H54 (cell line): Measurements from ENCODE around the gene ADRA1B.

Experiments used
- DNase-seq: peaks from one replicate; pipeline ENCODE4 v3.0.0; 2011; ENCODE audit warnings: low spot score, mixed read lengths; ENCODE audit not compliant: insufficient read length
- FAIRE-seq: peaks from 3 replicates; lab custom pipeline; 2011; peaks lifted over from hg19 to GRCh38; lab: Jason Lieb, UNC
- POLR2A ChIP-seq: IDR thresholded peaks from 2 replicates; pipeline ENCODE4 v1.6.1; 2011; ENCODE audit warnings: low read depth, mild to moderate bottlenecking, low read length

ADRA1B gene

DNA sequence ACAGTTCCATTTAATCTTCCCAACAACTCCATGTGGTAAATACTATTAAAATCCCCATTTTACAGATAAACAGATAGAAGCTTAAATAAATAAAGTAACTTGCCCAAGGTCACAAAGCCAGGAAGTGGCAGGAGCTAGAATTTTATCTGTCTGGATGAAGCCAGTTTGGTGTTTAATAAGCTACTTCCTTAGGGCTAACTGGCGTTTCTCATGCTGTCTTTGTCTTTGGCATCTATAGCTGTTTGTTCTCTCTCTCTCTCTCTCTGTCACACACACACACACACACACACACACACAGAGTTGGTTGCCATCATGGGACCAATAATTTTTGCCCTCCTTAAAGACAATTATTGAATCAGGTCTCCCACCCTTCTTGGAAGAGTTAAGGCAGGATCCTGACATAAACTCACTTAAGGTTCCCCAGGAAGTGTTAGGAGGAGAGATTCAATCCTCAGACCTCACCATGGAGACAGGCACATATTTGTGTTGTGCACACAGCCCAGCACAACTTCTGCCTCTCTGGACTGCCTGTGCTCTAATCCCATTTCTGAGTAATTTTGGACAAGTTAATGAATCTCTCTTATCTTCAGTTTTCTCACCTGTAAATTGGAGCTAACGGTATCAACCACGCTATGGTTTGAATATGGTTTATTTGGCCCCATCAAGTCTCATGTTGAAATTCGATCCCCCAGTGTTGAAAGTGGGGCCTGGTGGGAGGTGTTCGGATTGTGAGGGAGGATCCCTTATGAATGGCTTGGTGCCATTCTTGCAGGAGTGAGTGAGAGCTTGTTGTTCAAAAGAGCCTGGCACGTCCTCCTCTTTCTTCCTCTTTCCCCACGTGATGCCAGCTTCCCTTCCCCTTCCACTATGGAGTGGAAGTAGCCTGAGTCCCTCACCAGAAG, 8.3 kb upstream of the ADRA1B start:
- no peak for FAIRE-seq
- TF ChIP-seq POLR2A = no peak
- DNase-seq = no peak

DNA sequence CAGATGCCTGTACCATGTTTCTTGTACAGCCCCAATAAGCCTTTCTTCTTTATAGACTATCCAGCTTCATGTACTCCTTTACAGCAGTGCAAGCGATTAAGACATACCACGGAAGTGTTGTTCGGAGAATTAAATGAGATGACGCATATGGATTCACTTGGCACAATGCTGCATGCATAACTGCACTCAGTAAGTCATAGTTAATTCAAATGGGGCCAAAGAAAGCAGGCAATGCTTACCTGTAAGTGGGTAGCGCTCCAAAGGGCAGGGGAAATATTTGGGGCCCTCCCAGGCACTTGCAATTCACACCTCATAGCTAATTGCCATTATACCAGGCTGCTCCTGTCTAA, 7.7 kb upstream of the ADRA1B start:
- no peak for TF ChIP-seq POLR2A
- FAIRE-seq (no peak), DNase-seq (no peak)

DNA sequence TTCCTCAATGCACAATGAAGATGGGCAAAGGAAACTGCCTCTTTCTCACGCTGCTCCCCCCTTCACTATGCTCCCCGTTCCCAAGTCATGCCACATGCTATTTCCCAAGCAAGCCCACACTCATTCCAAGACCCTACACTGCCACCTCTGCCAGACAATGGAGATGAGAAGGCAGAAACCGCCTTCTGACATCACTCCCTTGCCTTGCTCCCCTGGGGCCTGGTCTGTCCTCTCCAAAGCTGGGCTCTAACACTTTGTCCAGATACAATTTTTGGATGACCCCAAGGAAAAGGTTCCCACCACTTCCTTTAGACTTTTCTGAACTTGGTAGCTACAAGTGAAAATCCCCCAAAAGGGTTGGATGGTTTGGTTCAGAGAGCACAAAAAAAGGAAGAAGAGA, 7.2 kb upstream of the ADRA1B start:
- no peak for DNase-seq
- FAIRE-seq = no peak
- TF ChIP-seq POLR2A = no peak

DNA sequence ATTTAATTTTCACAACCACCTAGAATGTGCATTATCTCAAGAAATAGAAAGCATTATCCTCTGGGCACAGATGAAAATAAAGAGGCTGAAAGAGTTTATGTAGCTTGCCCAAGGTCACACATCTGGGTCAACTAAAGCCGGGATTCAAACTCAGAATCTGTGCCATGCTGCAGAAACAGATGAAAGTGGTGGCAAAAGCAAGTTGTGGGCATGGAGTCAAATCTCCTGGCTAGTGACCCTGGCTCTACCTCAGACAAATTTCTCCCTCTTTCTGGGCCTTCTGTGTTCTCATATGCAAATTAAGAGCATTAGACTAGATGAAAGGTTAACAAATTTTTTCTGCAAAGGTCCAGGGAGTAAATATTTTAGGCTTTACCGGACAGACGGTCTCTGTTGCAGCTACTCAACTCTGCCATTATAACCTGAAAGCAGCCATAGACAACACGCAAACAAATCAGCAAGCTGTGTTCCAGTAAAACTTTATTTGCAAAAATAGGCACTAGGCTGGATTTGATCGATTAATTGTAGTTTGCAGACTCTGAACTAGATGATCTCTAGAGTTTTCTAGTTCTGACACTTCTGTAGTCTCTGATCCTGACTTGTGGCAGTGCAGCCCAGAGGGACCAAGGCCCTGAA, 6.0 kb upstream of the ADRA1B start:
- FAIRE-seq = no peak

DNA sequence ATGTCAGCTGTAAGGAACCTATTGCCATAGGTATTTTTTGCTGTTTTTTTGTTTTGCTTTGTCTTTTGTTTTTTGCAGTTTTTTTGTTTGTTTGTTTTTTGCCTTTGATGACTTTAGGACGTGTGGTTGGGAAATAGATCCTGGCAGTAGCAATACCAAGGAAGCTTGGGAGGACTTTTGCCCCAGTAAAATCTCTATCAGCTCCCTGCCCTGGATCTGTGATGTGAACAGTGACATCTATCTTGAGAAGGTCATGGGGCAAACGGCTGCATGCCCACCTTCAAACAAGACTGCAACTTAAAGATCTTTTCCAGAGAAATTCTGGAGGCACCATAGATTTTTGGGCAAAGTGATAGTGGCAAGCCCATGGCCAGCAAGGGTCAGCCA, 5.4 kb upstream of the ADRA1B start:
- no peak for TF ChIP-seq POLR2A
- no peak for FAIRE-seq
- no peak for DNase-seq

More for the DNA sequence above, 6.0 kb upstream of the ADRA1B start:
- no peak for TF ChIP-seq POLR2A
- no peak for DNase-seq

DNA sequence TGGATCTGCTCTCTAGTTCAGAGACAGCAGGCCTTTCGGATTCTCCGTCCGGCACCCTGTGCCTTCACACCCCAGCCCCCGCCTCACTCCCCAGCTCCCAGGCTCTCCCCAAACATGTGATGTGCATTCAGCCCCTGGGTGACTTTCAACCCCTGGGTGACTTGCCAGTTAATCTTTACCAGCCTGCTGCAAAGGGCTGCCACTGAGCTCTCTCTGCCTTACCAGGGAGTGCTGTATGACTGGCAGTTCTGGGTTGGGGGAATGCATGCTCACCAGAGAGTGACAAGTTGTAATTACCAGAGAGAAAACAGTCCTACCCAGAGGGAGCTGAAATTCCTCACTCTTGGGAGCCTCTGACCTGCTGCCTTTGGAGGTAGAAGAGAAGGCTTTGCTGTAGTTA, 4.9 kb upstream of the ADRA1B start:
- FAIRE-seq (no peak), DNase-seq (no peak)
- TF ChIP-seq POLR2A = no peak

DNA sequence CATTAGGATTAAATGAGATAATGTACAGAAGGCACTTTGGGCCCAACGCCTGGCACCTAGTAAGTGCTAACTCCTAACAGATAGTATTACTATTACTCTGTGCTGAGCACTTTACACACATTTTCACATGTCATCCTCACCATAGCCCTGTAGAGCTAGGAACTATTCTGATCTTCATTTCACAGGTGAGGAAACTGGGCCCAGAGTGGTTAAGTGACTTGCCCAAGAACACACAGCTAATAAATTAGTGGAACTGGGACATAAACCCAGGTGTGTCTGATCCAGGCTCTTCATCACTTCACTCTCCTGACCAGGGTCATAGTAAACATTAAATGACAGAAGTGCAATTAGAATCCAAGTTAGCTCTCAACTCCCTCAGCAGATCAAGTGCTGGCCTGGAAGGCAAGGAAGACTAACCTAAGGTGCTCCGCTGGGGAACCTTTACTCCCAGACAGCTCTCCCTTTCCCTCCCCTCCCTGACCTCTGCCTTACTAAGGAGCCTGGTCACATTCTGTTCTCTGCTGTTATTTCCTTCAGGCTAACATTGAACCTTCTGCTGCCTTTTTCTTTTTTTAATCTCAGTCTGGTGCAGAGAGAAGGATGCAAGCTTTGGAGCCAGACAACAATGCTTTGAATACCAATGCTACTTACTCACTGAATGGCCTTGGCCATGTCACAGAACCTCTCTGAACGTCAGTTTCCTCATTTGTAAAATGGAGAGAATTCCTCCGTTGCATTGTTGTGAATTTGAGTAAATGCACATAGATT, 4.1 kb upstream of the ADRA1B start:
- FAIRE-seq (no peak), DNase-seq (no peak)
- TF ChIP-seq POLR2A = no peak

DNA sequence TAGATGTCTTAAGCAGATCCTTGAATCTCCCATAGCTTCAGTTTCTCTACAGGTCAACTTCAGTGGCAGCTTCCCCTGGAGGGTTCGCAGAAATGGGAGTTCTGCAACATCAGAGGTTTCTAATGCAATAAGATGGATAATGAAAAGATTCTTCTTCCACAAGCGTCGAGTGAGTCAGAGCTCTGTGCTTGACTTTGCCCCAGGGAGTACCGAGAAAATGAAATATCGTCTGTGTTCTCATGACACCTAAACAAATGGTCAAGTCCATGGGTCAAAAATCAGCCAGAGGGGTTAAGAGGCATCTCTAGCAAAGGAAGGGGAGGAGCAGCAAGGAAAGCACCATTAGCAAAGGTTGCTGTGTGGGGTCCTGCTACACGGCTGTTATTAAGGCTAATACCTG, 3.2 kb upstream of the ADRA1B start:
- FAIRE-seq = peak; percentile 50
- TF ChIP-seq POLR2A = no peak
- DNase-seq = peak; percentile 62

DNA sequence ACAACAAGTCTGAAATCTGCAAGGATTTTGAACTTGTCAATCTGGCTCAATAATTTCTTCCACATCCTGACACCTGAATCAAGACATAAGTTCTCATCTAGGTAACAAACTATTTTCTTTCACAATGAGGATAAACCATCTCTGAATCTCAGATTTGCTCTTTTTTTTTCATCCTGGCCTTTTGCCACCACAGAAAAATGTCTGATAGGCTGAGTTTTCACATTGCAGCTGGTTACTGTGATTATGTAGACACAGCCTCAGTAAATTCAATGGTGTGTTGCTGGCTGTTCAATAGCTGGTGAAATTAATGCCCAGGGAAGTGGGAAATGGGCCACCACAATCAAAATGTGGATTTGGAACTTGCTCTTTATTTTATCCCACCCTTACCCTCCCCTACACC, 2.8 kb upstream of the ADRA1B start:
- no peak for TF ChIP-seq POLR2A
- FAIRE-seq (no peak), DNase-seq (no peak)

DNA sequence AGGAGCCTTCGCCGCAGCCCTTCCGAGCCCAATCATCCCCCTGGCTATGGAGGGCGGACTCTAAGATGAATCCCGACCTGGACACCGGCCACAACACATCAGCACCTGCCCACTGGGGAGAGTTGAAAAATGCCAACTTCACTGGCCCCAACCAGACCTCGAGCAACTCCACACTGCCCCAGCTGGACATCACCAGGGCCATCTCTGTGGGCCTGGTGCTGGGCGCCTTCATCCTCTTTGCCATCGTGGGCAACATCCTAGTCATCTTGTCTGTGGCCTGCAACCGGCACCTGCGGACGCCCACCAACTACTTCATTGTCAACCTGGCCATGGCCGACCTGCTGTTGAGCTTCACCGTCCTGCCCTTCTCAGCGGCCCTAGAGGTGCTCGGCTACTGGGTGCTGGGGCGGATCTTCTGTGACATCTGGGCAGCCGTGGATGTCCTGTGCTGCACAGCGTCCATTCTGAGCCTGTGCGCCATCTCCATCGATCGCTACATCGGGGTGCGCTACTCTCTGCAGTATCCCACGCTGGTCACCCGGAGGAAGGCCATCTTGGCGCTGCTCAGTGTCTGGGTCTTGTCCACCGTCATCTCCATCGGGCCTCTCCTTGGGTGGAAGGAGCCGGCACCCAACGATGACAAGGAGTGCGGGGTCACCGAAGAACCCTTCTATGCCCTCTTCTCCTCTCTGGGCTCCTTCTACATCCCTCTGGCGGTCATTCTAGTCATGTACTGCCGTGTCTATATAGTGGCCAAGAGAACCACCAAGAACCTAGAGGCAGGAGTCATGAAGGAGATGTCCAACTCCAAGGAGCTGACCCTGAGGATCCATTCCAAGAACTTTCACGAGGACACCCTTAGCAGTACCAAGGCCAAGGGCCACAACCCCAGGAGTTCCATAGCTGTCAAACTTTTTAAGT, 819 bp downstream of the ADRA1B start:
- FAIRE-seq (no peak), DNase-seq (no peak)
- TF ChIP-seq POLR2A = no peak

DNA sequence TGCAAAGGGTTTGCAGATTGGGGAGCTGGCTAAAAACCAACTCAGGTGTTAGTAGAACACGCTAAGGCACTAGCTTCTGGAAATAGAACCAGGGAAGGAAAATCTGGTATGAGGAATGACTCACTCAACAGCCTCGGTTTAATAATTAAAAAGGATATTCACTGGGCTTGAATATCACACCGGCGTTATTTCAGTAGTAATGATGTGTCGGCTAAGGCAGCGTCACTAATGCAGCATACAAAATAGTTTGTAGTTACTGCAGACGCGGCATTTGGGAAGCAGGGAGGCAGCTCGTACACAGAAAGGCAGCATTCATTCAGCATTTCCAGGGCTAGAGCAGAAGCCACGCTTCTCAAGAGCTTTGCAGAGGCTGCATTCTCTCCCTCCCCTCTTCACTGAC, 1.7 kb downstream of the ADRA1B start:
- DNase-seq (no peak), FAIRE-seq (no peak)
- no peak for TF ChIP-seq POLR2A

DNA sequence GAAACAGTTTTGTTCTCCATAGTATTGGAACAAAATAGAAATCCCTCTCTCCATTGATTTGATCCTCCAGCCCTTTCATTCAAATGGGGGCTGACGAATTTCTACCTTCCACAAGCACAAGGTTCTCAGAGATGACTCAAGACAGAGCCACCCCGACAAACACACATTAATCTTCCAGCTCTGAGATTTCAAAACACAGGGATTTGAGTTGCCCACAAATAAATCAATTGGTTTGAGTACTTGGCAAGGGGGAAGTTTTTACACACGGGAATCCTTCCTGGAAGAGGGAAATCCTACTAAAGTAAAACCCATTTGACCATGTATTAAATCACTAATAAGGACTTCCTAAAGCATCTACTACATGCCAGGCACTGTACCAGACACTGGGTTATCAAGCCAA, 5.4 kb downstream of the ADRA1B start:
- no peak for FAIRE-seq
- DNase-seq = no peak
- no peak for TF ChIP-seq POLR2A

DNA sequence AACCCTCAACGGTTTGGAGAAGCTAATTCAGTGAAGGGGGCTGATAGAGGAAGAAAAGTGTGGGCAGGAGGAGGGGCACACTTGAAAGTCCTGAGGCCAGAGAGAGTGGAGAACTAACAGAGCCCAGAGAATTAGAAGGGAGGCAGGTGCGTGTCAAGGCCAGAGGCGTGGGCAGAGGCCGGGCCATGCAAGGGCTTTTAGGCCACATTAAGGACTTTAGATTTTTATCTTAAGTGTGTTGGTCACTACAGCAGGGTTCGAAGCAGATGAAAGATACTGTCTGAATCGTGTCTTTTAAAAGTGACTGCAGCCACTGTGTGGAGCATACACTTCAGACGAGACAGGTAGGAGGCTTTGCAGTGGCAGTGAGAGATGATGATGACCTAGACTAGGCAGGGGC, 6.7 kb downstream of the ADRA1B start:
- TF ChIP-seq POLR2A = no peak
- FAIRE-seq = no peak
- no peak for DNase-seq
